Activated CD8-positive, alpha-beta memory T cell treated with anti-CD3 and anti-CD28 coated beads, Interleukin-2, amount 50 U/mL, for 24 hours (primary cell): ENCODE measurements around the gene ALDH2.
"Not testable (repeated sequence)": the region's sequence is repeated elsewhere in the genome, so short reads cannot be mapped to it uniquely, and the experiment has no call there.

Experiments used
- DNase-seq: peaks from one replicate; pipeline ENCODE4 v3.0.0-alpha.2; 2020; ENCODE audit errors: extremely low read depth

ALDH2 gene

DNA sequence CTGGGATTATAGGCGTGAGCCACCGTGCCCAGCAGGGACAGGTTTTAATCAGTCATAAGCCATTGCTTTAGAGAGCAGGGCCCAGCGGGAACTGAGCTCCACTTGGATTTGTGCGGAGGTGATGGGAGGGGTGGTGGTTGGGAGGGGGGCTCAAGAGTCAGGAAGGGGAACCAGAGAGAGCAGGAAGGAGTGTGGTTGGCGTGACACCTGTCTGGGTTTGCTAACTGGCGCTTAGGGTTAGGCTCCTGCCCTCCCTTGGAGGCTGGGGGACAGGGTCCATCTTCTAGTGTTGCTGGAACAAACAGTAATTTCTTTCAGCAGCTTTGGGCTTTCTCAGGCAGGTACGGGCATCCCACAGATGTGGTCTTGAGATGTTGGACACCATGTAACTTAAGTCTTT is 7.5 kb upstream of the ALDH2 start:
- DNase-seq: no peak

DNA sequence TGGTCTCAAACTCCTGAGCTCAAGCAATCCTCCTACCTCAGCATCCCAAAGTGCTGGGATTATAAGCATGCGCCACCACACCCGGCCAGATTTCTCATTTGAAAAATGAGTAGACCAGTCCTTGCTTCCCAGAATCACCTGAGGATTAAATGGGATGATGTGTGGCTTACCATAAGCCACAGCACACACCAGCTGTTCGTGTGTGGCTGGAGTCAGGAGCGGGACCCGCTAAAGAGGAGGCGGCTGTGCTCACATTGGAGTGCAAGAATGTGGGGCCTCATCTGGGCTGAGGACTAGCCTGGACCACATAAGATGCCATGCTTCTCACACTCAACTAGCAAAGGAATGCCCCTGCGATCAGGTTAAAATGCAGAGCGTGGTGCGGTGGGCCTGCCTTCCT is 6.7 kb upstream of the ALDH2 start:
- no peak for DNase-seq

DNA sequence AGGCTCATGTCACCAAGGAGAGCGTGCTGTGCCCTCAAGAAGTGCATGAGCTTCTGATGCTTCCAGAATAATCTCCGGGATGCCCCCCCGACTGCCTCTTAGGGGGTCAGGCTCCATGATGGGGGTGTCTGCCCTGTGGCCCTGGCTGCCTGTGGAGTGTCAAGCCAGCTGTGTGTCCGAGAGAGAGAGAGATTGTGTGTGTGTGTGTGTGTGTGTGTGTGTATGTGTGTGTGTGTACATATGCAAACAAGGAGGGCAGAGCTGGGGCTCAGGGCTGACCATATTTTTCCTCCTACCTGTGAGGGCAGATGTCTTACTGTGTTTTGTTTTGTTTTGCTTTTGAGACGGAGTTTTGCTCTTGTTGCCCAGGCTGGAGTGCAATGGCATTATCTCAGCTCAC is 5.6 kb upstream of the ALDH2 start:
- DNase-seq: no peak

DNA sequence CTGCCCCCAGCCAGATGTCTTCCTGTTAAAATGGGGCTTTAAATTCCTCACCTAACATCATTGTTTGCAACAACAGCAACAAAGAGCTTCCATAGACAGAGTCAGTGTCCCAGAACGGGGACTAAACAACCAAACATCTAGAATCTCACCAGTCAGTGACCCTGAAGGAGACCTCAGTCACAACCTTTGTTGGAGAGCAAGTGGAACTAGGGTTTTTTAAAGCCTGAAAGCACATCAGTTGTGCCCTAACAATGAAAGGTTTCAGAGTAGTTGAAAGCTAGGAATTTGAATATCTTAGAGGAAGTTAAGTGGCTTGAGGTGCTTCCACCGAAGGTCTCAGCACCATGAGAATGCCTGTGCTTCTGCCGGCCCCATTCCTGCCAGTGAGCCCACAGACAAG is 5.0 kb upstream of the ALDH2 start:
- DNase-seq: no peak

DNA sequence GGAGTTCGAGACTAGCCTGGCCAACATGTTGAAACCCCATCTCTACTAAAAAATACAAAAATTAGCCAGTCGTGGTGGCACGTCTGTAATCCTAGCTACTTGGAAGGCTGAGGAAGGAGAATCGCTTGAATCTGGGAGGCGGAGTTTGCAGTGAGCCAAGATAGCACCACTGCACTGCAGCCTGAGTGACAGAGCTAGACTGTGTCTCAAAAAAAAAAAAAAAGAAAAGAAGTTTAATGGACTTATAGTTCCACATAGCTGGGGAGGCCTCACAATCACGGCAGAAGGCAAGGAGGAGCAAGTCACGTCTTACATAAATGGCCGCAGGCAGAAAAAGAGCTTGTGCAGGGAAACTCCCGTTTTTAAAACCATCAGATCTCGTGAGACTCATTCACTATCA is 3.2 kb upstream of the ALDH2 start:
- not testable (repeated sequence) for DNase-seq

DNA sequence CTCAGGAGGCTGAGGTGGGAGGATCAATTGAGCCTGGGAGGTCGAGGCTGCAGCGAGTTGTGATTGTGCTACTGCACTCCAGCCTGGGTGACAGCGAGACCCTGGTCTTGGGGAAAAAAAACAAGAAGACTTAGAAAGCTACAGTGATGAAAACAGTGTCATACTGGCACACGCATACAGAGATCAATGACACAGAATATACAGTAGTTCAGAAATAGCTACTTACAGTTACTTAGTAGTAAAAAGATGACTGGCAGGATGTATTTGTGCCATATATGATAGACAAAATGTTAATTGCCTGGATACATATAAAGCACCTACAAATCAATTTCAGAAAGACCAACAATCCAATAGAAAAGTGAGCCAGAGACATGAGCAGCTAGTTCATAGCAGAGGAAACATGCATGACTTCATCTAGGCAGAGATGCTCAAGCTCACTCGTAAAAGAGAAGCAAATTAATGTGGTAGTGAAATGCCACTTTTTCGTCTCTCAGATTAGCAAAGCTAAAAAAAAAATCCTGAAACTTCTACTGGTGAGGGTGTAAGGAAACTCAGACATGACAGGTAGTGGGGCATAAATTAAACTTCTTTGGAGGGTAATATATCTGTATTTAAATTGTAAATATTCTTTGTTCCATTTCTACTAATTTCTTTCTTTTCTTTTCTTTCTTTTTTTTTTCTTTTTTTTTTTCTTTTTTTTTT is 2.5 kb upstream of the ALDH2 start:
- no peak for DNase-seq

DNA sequence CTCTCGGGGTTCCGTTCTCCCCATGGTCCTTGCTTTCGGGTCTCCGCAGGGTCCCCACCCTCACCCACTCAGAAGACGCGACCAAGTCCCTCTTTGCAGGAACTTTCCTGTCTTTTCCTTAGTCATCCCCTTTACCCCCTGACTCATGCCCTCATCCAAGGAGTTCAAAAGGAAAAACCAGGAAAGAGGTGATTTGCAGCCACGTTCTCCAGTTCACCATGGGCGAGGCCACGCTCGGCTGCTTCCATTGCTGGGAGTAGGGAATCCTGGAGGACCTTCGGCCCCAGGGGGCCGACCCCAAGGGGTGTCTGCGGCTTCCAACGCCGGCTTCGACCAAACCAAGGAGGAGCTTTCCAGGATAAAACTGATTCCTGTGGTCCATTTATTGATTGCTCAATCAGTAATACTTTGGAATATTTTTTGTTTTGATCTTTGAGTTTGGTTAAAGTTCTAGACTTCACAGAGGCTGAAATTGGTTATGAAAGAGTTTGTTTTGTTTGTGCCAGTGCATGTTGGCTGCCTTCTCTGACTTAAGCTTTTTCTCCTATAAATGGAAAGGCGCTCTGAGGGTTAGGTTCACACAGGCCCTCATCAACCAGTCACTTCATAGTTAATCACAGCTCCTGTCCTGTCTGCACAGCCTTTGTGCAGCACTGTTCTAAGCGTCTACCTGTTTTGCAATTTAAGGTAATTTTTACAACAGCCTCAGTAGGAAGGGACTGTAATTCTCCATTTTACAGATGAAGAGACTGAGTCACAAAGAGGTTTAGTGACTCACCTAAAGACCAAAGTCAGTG is 827 bp downstream of the ALDH2 start:
- DNase-seq: no peak

DNA sequence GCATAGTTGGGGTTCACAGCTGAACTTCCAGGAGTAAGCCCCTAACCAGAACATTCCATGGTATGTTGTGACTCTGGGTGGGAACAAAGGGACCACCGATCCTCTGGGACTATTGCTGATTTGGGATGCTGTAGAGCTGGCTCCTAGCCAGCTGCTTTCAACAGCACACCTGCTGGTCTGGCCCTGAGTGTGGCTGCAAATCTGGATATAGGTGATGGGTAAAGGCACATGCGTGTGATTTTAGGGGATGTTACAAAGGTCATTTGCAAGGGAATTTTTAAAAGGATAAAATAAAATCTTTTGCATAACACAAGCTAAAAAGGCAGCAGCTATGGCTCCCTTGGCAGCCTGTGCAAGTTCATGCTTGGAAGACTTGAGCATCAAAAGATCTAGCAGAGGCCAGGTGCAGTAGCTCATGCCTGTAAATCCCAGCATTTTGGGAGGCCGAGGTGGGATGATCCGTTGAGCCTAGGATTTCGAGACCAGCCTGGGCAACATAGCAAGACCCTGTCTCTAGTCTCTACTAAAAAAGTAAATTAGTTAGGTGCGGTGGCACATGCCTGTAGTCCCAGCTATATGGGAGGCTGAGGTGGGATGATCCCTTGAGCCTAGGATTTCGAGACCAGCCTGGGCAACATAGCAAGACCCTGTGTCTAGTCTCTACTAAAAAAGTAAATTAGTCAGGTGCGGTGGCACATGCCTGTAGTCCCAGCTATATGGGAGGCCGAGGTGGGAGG is 1.6 kb downstream of the ALDH2 start:
- DNase-seq: no peak

DNA sequence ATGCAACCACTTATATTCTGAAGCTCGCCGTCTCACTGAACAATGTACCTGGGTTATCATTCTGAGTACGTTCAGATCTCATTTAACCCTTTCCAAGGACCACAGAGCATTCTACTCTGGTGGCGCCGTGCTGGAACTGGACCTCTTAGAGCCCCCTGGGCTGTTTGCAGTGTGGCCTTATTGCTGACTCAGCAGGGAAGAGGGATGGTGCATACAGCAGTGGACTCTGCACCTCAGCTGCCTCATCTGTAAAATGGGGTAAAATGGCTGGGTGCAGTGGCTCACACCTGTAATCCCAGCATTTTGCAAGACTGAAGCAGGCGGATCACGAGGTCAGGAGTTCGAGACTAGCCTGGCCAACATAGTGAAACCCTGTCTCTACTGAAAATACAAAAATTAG is 2.9 kb downstream of the ALDH2 start:
- DNase-seq: no peak

DNA sequence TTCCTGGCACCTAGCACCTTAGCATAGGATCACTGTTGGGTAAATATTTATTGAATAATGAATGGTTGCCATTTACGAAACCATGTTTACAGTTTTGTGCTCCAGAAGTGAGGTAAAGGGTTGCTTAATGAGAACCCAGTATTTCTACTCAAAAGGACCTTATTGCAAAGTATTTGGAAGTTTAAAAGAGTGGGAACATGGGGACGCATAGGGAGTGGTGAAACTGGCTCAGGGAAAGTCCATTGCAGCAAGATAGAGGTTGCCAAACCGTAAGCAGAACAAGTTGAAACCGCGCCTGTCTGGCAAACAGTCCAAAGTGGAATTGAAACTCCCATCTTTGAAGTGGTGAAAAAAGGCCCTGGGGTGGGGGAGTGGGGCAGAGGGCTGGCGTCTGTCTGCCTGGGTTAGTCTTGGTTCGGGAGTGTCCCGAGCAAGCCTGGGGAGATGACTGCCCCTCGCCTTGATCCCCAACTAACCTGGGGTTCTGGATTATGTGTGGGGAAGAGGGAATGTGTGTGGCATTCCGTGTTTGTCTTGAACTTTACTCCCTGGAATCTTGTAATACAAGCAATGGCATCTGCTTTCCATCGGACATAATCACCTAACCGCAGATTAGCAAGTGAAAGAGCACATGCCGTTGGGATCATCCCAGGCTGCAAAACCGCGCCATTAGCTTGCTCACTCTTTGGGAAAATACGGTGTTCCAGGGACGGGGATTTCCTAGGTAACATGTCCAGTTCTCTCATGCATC is 7.2 kb downstream of the ALDH2 start:
- no peak for DNase-seq

DNA sequence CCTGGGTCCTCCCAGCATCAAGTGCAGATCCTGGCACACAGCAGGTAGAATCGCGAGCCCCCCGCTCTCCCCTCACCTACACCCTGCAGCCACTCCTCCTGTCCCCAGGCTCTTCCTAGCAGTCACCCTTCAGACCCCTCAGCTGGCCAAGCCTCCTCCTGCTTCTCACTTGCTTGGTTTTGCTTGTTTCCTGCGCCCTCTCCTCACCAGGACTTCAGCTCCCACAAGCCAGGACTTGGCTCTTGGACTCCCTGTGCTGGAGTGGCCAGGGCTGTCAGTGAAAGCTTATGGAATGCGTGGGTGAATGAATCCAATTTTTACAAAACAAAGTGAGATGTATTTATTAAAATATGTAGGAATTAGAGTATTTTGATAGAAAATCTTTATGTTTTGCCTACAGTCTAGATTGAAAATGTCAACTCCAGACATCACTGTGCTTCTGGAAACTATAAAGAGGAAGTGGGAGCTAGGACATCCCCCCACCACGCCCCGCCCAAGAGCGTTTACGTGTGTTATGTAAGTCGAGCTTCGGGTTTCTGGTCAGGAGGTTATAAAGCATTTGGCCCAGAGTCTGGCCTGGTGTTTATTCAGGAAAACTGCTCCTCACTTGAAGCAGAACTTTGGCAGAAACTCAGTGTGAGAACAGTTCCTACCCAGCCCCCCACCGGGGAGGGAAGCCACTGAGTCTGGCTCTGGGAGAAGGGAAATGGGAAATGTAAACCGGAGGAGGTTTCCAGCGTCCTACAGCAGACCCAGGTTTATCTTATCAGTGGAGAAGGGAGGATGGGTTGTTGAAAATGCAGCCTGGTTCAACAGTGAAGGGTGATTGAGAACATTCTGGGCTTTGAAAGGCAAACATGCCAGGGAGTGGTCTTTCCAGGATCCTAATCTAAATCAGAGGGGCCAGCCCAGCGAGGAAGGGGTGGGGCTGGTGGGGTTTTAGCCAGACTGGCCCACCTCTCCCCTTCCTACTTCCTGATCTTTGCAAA is 8.8 kb downstream of the ALDH2 start:
- DNase-seq: no peak

DNA sequence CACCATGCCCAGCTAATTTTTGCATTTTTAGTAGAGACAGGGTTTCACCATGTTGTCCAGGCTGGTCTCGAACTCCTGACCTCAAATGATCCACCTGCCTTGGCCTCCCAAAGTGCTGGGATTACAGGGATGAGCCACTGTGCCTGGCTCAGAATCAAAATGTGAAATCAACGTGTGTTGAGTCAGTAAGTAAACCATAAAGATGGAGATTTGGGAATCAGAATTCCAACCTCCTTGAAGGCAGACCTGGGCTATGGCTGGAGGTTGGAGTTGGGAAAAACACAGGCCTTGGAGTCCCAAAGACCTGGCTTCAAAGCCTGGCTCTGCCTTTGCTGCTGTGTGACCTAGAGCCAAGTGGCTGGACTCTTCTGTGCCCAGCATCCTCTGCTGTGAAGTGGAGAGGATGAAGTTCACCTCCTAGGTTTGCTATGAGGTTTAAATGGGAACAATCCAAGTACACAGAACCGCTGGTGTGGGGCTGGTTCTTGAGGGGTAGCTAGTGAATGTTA is 10.2 kb downstream of the ALDH2 start:
- DNase-seq: no peak

DNA sequence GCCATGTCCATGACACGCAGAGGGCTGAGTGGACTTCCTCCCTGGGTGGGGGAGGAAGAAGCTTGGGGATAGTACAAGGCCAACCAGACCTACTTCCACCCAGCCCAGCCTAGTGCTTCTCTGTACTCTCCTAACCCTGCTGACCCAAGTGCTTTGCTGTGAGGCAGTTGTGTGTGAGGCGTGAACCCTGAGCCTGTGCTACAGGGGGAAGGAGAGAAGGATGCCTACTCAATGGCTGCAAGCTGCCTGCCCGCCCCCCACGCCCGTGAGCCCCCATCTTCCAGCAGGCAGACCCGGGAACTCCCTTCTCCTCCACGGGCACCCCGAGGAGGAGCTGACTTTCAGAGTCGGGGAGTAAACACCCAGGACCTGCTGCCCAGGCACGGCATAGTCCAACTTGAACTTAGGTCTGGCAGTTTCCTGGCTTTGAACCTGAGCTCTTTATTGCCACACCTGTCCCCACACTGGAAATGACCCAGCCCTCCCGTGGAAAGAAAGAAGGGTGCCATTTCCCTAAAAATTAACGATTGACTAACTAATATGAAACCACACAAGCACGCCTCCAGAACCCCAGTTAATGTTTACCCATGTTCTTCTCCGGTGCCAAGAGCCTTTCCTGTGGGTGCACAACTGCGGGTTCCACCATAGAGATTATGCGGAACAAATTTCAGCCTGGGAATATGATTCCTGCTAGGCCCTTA is 10.8 kb downstream of the ALDH2 start:
- no peak for DNase-seq

DNA sequence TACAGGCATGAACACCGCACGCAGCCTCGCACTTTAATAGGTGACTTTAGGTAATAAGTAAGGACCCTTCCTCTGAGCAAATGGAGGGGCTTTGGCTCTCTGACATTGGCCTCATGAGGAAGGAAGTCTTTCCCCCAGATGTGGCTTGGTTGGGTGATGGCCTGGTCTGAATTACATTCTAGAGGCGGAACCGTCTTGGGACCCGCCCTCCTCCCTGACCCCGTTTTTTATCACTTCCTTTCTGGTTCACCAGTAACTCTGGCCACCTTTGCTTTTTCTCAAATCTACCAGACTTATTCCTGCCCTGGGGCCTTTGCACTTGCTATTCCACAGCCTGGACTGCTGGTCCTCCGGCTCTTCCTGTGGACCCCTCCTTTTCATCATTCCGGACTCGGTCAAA is 13.4 kb downstream of the ALDH2 start:
- no peak for DNase-seq

DNA sequence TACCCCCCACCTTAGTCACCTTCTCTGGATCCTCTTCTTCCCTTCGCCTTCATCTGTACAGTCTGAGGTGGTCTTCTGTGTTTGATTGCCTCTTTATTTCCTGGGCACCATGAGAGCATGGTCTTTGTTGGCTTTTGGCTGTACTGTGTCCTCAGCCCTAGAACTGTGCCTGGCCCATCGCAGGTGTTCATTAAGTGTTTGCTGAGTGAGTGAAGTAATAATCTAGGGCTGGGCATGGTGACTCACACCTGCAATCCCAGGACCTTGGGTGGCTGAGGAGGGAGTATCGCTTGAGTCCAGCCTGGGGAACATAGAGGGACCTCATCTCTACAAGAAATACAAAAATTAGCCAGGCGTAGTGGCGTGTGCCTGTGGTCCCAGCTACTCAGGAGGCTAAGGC is 13.9 kb downstream of the ALDH2 start:
- no peak for DNase-seq

DNA sequence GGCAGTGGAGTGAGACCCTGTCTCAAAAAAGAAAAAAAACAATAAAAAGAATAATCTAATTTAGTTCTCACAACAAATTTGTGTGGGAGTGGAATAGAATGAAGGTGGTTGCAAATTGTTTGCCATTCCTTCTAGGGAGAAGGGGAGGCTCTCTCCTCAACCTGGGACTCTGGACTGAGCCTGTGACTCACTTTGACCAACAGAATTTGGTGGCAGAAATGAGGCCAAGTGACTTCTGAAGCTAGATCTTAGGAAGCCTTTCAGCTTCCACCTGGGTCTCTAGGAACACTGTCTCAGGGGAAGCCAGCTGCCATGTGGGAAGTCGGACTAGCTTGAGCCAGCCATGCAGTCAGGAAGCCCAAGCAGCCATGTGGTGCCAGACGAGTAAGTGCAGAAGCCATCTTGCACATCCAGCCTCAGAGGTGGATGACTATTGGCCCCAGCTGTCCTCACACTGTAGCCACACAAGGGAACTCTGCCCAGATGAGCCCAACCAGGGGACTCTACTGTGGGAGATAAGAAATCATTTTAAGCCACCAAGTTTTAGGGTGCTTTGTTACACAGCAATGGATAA is 14.4 kb downstream of the ALDH2 start:
- no peak for DNase-seq

DNA sequence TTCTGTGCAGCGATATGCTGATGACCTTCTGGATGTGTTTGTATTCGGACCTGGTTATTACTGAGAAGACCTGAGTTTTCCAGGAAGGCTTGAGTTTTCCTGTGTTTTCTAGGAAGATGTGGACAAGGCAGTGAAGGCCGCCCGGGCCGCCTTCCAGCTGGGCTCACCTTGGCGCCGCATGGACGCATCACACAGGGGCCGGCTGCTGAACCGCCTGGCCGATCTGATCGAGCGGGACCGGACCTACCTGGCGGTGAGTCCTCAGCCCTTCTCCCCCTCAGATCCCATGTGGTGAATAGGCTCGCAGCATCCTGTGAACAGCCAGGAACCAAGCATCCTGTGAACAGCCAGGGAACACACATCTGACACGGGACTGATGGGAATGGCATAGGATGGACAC is 16.3 kb downstream of the ALDH2 start:
- DNase-seq: no peak

DNA sequence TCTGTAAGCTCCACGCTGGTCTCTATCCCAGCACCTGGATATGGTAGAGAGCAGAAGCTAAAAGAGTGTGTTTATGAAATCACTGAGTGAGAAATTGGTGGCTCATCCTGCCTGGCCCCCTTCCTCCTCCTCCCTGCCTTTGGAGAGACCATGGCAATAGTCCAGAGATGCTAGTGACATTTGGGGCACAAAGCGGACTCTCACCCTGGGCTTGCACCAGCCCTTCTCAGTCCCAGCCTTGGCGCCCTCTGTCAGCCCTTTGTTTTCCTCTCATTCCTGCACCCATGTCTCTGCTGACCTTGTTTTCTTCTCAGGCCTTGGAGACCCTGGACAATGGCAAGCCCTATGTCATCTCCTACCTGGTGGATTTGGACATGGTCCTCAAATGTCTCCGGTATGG is 18.2 kb downstream of the ALDH2 start:
- DNase-seq: no peak

DNA sequence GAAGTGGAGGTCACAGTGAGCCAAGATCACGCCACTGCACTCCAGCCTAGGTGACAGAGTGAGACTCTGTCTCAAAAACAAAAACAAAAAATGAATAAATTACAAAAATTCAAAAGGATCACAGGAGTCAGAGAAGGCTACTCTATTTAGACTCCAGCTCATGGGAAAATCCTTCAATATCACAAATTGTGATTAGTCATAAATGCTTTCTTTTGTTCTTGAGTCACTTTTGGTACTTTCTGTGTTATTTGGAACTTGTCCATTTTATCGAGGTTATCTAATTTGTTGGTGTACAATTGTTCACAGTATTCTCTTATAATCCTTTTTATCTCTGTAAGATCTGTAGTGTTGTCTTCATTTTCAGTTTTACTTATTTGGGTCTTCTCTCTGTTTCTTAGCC is 18.9 kb downstream of the ALDH2 start:
- no peak for DNase-seq

DNA sequence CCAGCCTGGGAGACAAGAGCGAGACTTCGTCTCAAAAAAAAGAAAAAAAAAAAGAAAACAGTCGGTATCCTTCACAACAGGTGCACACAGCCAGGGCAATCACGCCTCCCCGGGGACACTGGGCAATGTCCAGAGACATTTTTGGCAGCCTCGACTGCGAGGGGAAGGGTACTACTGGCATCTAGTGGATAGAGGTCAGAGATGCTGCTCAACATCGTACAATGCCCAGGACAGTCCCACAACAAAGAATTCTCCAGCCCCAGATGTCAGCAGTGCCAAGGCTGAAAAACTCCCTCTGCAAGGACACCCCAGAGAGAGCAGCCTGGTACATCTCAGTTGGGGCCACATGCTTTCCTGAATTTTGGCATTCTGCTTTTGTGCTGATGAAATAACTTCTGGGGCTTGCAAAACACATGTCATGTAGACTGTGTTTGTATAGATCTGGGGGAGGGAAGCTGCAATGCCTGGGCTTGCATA is 21.5 kb downstream of the ALDH2 start:
- DNase-seq: no peak
